HEK293 (cell line): ENCODE measurements around the gene LRRC75A.

ENCODE experiments used
- CTCF ChIA-PET: fragments of 350-600 bp; formaldehyde crosslinking; extraction: SDS; loops from one replicate; lab custom pipeline; 2021; ENCODE audit warnings: antibody characterized with exemption; lab: Yijun Ruan, JAX
- POLR2A ChIA-PET: fragments of 300-600 bp; formaldehyde crosslinking; extraction: SDS; loops from one replicate; lab custom pipeline; 2020; ENCODE audit warnings: antibody characterized with exemption, inconsistent platforms; lab: Yijun Ruan, JAX
- H3K27ac ChIP-seq: fragments of 200-500 bp; sonication (Bioruptor generic); 2 replicates; pipeline ENCODE4 v1.5.1; 2014; ENCODE audit warnings: low read depth, low read length, control low read depth, inconsistent platforms; ENCODE audit errors: extremely low read depth
- H3K36me3 ChIP-seq, 2 experiments: fragments of 200-500 bp in 1 of 2; sonication (Bioruptor generic) in 1 of 2; 1 replicate in 1 of 2; 2 replicates in 1 of 2; pipeline ENCODE4 v1.5.1; 2014 to 2017; ENCODE audit warnings: inconsistent platforms in 2 of 2, low read length in 2 of 2; ENCODE audit not compliant: control insufficient read depth in 2 of 2, insufficient read depth in 1 of 2
- H3K4me1 ChIP-seq: fragments of 200-500 bp; sonication (Bioruptor generic); 2 replicates; pipeline ENCODE4 v1.5.1; 2014; ENCODE audit warnings: mild to moderate bottlenecking, low read length, inconsistent platforms; ENCODE audit not compliant: control insufficient read depth, insufficient read depth
- H3K4me3 ChIP-seq: 2 replicates; pipeline ENCODE4 v1.5.1; 2011; ENCODE audit warnings: low read depth, mild to moderate bottlenecking, control low read depth, low read length, moderate library complexity
- H3K9me3 ChIP-seq: fragments of 200-500 bp; sonication (Bioruptor generic); 2 replicates; pipeline ENCODE4 v1.5.1; 2014; ENCODE audit warnings: low read depth, low read length, inconsistent platforms; ENCODE audit not compliant: control insufficient read depth, insufficient read depth
- KLF1 ChIP-seq: fragments of 450-650 bp; formaldehyde crosslinking; IDR thresholded peaks from 2 replicates; pipeline ENCODE4 v1.5.1; 2016; ENCODE audit warnings: missing biosample characterization, missing genetic modification characterization
- KLF16 ChIP-seq: fragments of 450-650 bp; formaldehyde crosslinking; IDR thresholded peaks from 2 replicates; pipeline ENCODE4 v1.5.1; 2017; ENCODE audit warnings: missing biosample characterization, missing genetic modification characterization
- KLF7 ChIP-seq: fragments of 450-650 bp; formaldehyde crosslinking; IDR thresholded peaks from 2 replicates; pipeline ENCODE4 v1.5.1; 2016; ENCODE audit warnings: missing biosample characterization, missing genetic modification characterization, borderline replicate concordance
- OVOL3 ChIP-seq: fragments of 450-650 bp; formaldehyde crosslinking; IDR thresholded peaks from 2 replicates; pipeline ENCODE4 v1.5.1; 2016; ENCODE audit warnings: missing biosample characterization, missing genetic modification characterization
- PRDM10 ChIP-seq: fragments of 450-650 bp; formaldehyde crosslinking; IDR thresholded peaks from 2 replicates; pipeline ENCODE4 v1.5.1; 2016; ENCODE audit warnings: missing biosample characterization, missing genetic modification characterization
- RBAK ChIP-seq: fragments of 450-650 bp; formaldehyde crosslinking; IDR thresholded peaks from 2 replicates; pipeline ENCODE4 v1.5.1; 2016; ENCODE audit warnings: missing biosample characterization, missing genetic modification characterization
- SCRT1 ChIP-seq: fragments of 450-650 bp; formaldehyde crosslinking; IDR thresholded peaks from 2 replicates; pipeline ENCODE4 v1.5.1; 2016; ENCODE audit warnings: missing biosample characterization, missing genetic modification characterization, borderline replicate concordance
- SCRT2 ChIP-seq: fragments of 450-650 bp; formaldehyde crosslinking; IDR thresholded peaks from 2 replicates; pipeline ENCODE4 v1.5.1; 2016; ENCODE audit warnings: missing biosample characterization, missing genetic modification characterization
- ZBTB44 ChIP-seq: fragments of 450-650 bp; IDR thresholded peaks from 2 replicates; pipeline ENCODE4 v1.5.1; 2018; ENCODE audit warnings: missing biosample characterization, mild to moderate bottlenecking, missing genetic modification characterization
- ZBTB6 ChIP-seq: fragments of 450-650 bp; formaldehyde crosslinking; IDR thresholded peaks from 2 replicates; pipeline ENCODE4 v1.5.1; 2017; ENCODE audit warnings: missing biosample characterization, missing genetic modification characterization
- ZEB2 ChIP-seq: fragments of 450-650 bp; formaldehyde crosslinking; IDR thresholded peaks from 2 replicates; pipeline ENCODE4 v1.5.1; 2016; ENCODE audit warnings: missing biosample characterization, missing genetic modification characterization
- ZFP41 ChIP-seq: fragments of 450-650 bp; formaldehyde crosslinking; IDR thresholded peaks from 2 replicates; pipeline ENCODE4 v1.5.1; 2016; ENCODE audit warnings: missing biosample characterization, missing genetic modification characterization, borderline replicate concordance
- ZNF146 ChIP-seq: fragments of 450-650 bp; formaldehyde crosslinking; IDR thresholded peaks from 2 replicates; pipeline ENCODE4 v1.5.1; 2016; ENCODE audit warnings: missing biosample characterization, missing genetic modification characterization
- ZNF157 ChIP-seq: fragments of 450-650 bp; formaldehyde crosslinking; IDR thresholded peaks from 2 replicates; pipeline ENCODE4 v1.5.1; 2016; ENCODE audit warnings: missing biosample characterization, missing genetic modification characterization
- ZNF174 ChIP-seq: fragments of 450-650 bp; formaldehyde crosslinking; IDR thresholded peaks from 2 replicates; pipeline ENCODE4 v1.5.0; 2017; ENCODE audit warnings: missing biosample characterization, mild to moderate bottlenecking, missing genetic modification characterization
- ZNF214 ChIP-seq: fragments of 450-650 bp; formaldehyde crosslinking; IDR thresholded peaks from 2 replicates; pipeline ENCODE4 v1.5.1; 2017; ENCODE audit warnings: missing biosample characterization, mild to moderate bottlenecking, missing genetic modification characterization, borderline replicate concordance
- ZNF221 ChIP-seq: fragments of 450-650 bp; formaldehyde crosslinking; IDR thresholded peaks from 2 replicates; pipeline ENCODE4 v1.5.1; 2017; ENCODE audit warnings: missing biosample characterization, missing genetic modification characterization, borderline replicate concordance
- ZNF292 ChIP-seq: fragments of 450-650 bp; formaldehyde crosslinking; IDR thresholded peaks from 2 replicates; pipeline ENCODE4 v1.5.1; 2016; ENCODE audit warnings: low read depth, missing biosample characterization, missing genetic modification characterization, borderline replicate concordance
- ZNF426 ChIP-seq: fragments of 450-650 bp; formaldehyde crosslinking; IDR thresholded peaks from 2 replicates; pipeline ENCODE4 v1.5.1; 2017; ENCODE audit warnings: missing biosample characterization, missing genetic modification characterization, mild to moderate bottlenecking, inconsistent platforms, moderate library complexity
- ZNF510 ChIP-seq: fragments of 450-650 bp; formaldehyde crosslinking; IDR thresholded peaks from 2 replicates; pipeline ENCODE4 v1.5.1; 2018; ENCODE audit warnings: mild to moderate bottlenecking, missing genetic modification characterization, missing biosample characterization; ENCODE audit not compliant: insufficient replicate concordance
- ZNF514 ChIP-seq: fragments of 450-650 bp; formaldehyde crosslinking; IDR thresholded peaks from 2 replicates; pipeline ENCODE4 v1.5.1; 2016; ENCODE audit warnings: missing biosample characterization, missing genetic modification characterization
- ZNF548 ChIP-seq: fragments of 450-650 bp; formaldehyde crosslinking; IDR thresholded peaks from 2 replicates; pipeline ENCODE4 v1.5.1; 2016; ENCODE audit warnings: missing biosample characterization, missing genetic modification characterization
- ZNF555 ChIP-seq: fragments of 450-650 bp; formaldehyde crosslinking; conservative IDR thresholded peaks from 2 replicates; pipeline ENCODE4 v1.5.1; 2017; ENCODE audit warnings: missing biosample characterization, mild to moderate bottlenecking, missing genetic modification characterization, inconsistent platforms
- ZNF596 ChIP-seq: fragments of 450-650 bp; IDR thresholded peaks from 2 replicates; pipeline ENCODE4 v1.5.0; 2018; ENCODE audit warnings: missing biosample characterization, mild to moderate bottlenecking, missing genetic modification characterization, moderate library complexity
- ZNF645 ChIP-seq: fragments of 450-650 bp; formaldehyde crosslinking; IDR thresholded peaks from 2 replicates; pipeline ENCODE4; 2016; ENCODE audit warnings: missing biosample characterization, missing genetic modification characterization
- ZNF692 ChIP-seq: fragments of 450-650 bp; formaldehyde crosslinking; IDR thresholded peaks from 2 replicates; pipeline ENCODE4 v1.5.1; 2016; ENCODE audit warnings: missing biosample characterization, missing genetic modification characterization
- ZNF776 ChIP-seq: fragments of 450-650 bp; formaldehyde crosslinking; IDR thresholded peaks from 2 replicates; pipeline ENCODE4 v1.5.0; 2017; ENCODE audit warnings: missing biosample characterization, missing genetic modification characterization, borderline replicate concordance
- ZSCAN16 ChIP-seq: fragments of 450-650 bp; formaldehyde crosslinking; IDR thresholded peaks from 2 replicates; pipeline ENCODE4 v1.5.1; 2016; ENCODE audit warnings: missing biosample characterization, missing genetic modification characterization

The LRRC75A gene

DNA sequence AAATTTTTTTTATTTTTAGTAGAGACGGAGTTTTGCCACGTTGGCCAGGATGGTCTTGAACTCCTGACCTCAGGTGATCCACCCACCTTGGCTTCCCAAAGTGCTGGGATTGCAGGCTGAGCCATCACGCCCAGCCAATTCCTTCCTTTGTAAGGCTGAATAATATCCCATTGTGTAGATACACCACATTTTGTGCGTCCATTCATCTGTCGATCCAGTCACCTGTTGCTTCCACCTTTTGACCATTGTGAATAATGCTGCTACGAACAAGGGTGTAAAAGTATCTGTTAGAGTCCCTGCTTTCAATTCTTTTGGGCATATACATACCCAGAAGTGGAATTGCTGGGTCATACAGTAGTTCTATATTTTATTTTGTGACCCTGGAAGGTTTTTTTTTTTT, 61.3 kb downstream of the LRRC75A start:
- POLR2A ChIA-PET, result interaction anchor here (0.7 to 3.6 kb wide), 3 partner anchors 8 to 105 kb away, joined by 4 to 41 read pairs (median 4); no protein-coding TSS in a partner anchor
- no peak overlapping the region for H3K27ac ChIP-seq
- H3K9me3 ChIP-seq, result no peaks in the 10 kb centered on the region
- CTCF ChIA-PET, result interaction anchor here (1.1 kb wide), 1 partner anchor 16 kb away, joined by 3 read pairs; no protein-coding TSS in a partner anchor
- TF ChIP-seq PRDM10, result no peak
- TF ChIP-seq ZNF776 (tag by site-specific recombination), result no peak
- no peak for TF ChIP-seq ZNF510 (tag by site-specific recombination)
- no peak for TF ChIP-seq KLF16 (tag by site-specific recombination)
- TF ChIP-seq ZNF596 (tag by site-specific recombination), result no peak
- TF ChIP-seq SCRT2 (tag by site-specific recombination), result peak; percentile 97
- no peak for TF ChIP-seq ZNF292 (tag by site-specific recombination)
- no peak for TF ChIP-seq ZFP41 (tag by site-specific recombination)
- TF ChIP-seq ZNF555 (tag by site-specific recombination), result no peak
- TF ChIP-seq ZNF548, result no peak
- TF ChIP-seq ZBTB6 (tag by site-specific recombination), result no peak
- no peak for TF ChIP-seq ZNF214
- no peak for TF ChIP-seq ZNF514 (tag by site-specific recombination)
- no peak for TF ChIP-seq ZNF157 (tag by site-specific recombination)
- no peak for TF ChIP-seq ZNF692 (tag by site-specific recombination)
- TF ChIP-seq ZNF221, result no peak
- TF ChIP-seq SCRT1 (tag by site-specific recombination), result peak; percentile 95
- TF ChIP-seq ZNF426 (tag by site-specific recombination), result no peak
- H3K4me3 ChIP-seq, result no peak overlapping the region
- H3K36me3 ChIP-seq, result no peaks in the 10 kb centered on the region
- no peaks in the 10 kb centered on the region for H3K4me1 ChIP-seq

DNA sequence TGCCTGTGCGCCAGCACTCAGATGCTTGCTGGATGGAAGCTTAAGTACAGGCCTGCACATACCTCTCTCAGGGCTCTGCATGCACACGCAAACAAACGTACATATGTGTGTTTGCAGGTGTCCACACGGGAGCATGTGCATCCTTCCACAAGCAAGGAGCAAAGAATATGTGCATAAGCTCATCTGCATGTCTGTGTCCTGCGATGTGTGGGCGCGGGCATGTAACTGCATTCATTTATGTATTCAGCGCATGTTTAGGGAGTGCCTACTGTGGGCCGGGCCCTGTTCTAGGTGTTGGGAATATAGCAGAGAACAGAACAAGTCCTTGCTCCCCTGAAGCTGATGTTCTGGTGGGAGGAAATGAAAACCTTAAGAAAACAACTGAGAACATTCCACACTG, 62.9 kb downstream of the LRRC75A start:
- Histone ChIP-seq H3K36me3 (no peaks in the 10 kb centered on the region), H3K4me1 (no peaks in the 10 kb centered on the region), H3K9me3 (no peaks in the 10 kb centered on the region), H3K27ac (no peak overlapping the region), H3K4me3 (no peak overlapping the region)
- TF ChIP-seq ZSCAN16 (tag by site-specific recombination) (no peak), ZNF514 (tag by site-specific recombination) (no peak), KLF1 (tag by site-specific recombination) (no peak), ZBTB44 (tag by site-specific recombination) (no peak), OVOL3 (tag by site-specific recombination) (no peak), ZNF146 (tag by site-specific recombination) (no peak), ZNF174 (tag by site-specific recombination) (no peak), RBAK (no peak), ZEB2 (tag by site-specific recombination) (no peak), KLF7 (tag by site-specific recombination) (no peak), ZNF645 (no peak)
- ChIA-PET POLR2A (interaction anchor here (1.9 to 3.6 kb wide), 2 partner anchors 10 to 14 kb away, joined by 7 to 41 read pairs; no protein-coding TSS in a partner anchor), CTCF (interaction anchor here (0.6 to 2.3 kb wide), 5 partner anchors 9 to 74 kb away, joined by 3 to 19 read pairs (median 9); no protein-coding TSS in a partner anchor)
